HepG2 (cell line): ENCODE results near the gene SDF2. TPM values are rescaled to one million over a fixed set of nuclear protein-coding genes. Genes with fewer than 3 reads are reported as not detected.

Experiments
- CBX5 ChIP-seq: sonication (generic); formaldehyde crosslinking; IDR thresholded peaks from 2 replicates; pipeline ENCODE4 v1.4.0; 2020; ENCODE audit warnings: missing genetic modification reagents, borderline replicate concordance
- CERS6 ChIP-seq: sonication (generic); formaldehyde crosslinking; IDR thresholded peaks from 2 replicates; pipeline ENCODE4 v1.5.0; 2020; ENCODE audit warnings: missing genetic modification reagents
- HMGA1 ChIP-seq: sonication (generic); formaldehyde crosslinking; conservative IDR thresholded peaks from 2 replicates; pipeline ENCODE4 v1.4.0; 2020; ENCODE audit warnings: missing genetic modification reagents
- IRF2 ChIP-seq: IDR thresholded peaks from 2 replicates; pipeline ENCODE4 v1.6.1; 2018; ENCODE audit warnings: missing genetic modification reagents, missing compliant biosample characterization
- MED1 ChIP-seq: sonication (generic); formaldehyde crosslinking; IDR thresholded peaks from 2 replicates; pipeline ENCODE4 v1.4.0; 2020; ENCODE audit warnings: missing genetic modification reagents
- MTF1 ChIP-seq: sonication (generic); formaldehyde crosslinking; IDR thresholded peaks from 2 replicates; pipeline ENCODE4 v1.5.0; 2020; ENCODE audit warnings: missing genetic modification reagents
- PHB2 ChIP-seq: fragments of 450-650 bp; IDR thresholded peaks from 2 replicates; pipeline ENCODE4 v1.6.1; 2018; ENCODE audit not compliant: partially characterized antibody
- SOX5 ChIP-seq: IDR thresholded peaks from 2 replicates; pipeline ENCODE4 v1.6.1; 2016; ENCODE audit warnings: borderline replicate concordance
- SP2 ChIP-seq: sonication (generic); formaldehyde crosslinking; IDR thresholded peaks from 2 replicates; pipeline ENCODE4 v1.5.1; 2020; ENCODE audit warnings: mild to moderate bottlenecking, missing genetic modification reagents
- TAF1 ChIP-seq: sonication (generic); formaldehyde crosslinking; IDR thresholded peaks from 2 replicates; pipeline ENCODE4 v1.4.0; 2020; ENCODE audit warnings: missing genetic modification reagents
- ZFP82 ChIP-seq: sonication (generic); formaldehyde crosslinking; IDR thresholded peaks from 2 replicates; pipeline ENCODE4 v1.5.1; 2020; ENCODE audit warnings: mild to moderate bottlenecking, missing genetic modification reagents, borderline replicate concordance
- ZMYM4 ChIP-seq: sonication (generic); formaldehyde crosslinking; IDR thresholded peaks from 2 replicates; pipeline ENCODE4 v1.8.1; 2023; ENCODE audit warnings: mild to moderate bottlenecking, missing genetic modification reagents
- ZNF180 ChIP-seq: sonication (generic); formaldehyde crosslinking; IDR thresholded peaks from 2 replicates; pipeline ENCODE4 v1.4.0; 2020; ENCODE audit warnings: low read depth, missing genetic modification reagents, borderline replicate concordance
- ZNF224 ChIP-seq: sonication (generic); formaldehyde crosslinking; IDR thresholded peaks from 2 replicates; pipeline ENCODE4 v1.5.0; 2020; ENCODE audit warnings: mild to moderate bottlenecking, missing genetic modification reagents
- ZNF260 ChIP-seq: sonication (generic); formaldehyde crosslinking; IDR thresholded peaks from 2 replicates; pipeline ENCODE4 v1.4.0; 2020; ENCODE audit warnings: missing genetic modification reagents, low read depth, mild to moderate bottlenecking, borderline replicate concordance
- ZNF431 ChIP-seq: sonication (generic); formaldehyde crosslinking; IDR thresholded peaks from 2 replicates; pipeline ENCODE4 v1.9.0; 2022; ENCODE audit warnings: missing genetic modification reagents, low read depth, mild to moderate bottlenecking, borderline replicate concordance
- ZNF605 ChIP-seq: sonication (generic); formaldehyde crosslinking; IDR thresholded peaks from 2 replicates; pipeline ENCODE4 v1.8.0; 2022; ENCODE audit warnings: mild to moderate bottlenecking, missing genetic modification reagents
- ZNF674 ChIP-seq: sonication (generic); formaldehyde crosslinking; IDR thresholded peaks from 2 replicates; pipeline ENCODE4 v1.5.0; 2020; ENCODE audit warnings: low read depth, mild to moderate bottlenecking, missing genetic modification reagents
- ZNF747 ChIP-seq: sonication (generic); formaldehyde crosslinking; IDR thresholded peaks from 2 replicates; pipeline ENCODE4 v1.8.1; 2023; ENCODE audit warnings: missing genetic modification reagents, mild to moderate bottlenecking, borderline replicate concordance
- ZSCAN31 ChIP-seq: sonication (generic); formaldehyde crosslinking; IDR thresholded peaks from 2 replicates; pipeline ENCODE4 v1.5.0; 2020; ENCODE audit warnings: low read depth, mild to moderate bottlenecking, missing genetic modification reagents
- polyA plus RNA-seq, 8 experiments: library from polyadenylated mRNA; depleted of rRNA in 3 of 8; stranded (reverse) in 7 of 8; unstranded in 1 of 8; fragments of >200 nt; fragmentation: Illumina TruSeq in 4 of 8; extraction: Trizol in 4 of 8; gene quantifications; 2 replicates each; pipeline versions ENCODE4 v1.2.1 to v1.2.3, GENCODE V29; 2011 to 2016; ENCODE audit warnings: low read depth in 4 of 8, missing spikeins in 1 of 8, mixed read lengths in 1 of 8; ENCODE audit not compliant: insufficient read depth in 1 of 8
- total RNA-seq, 5 experiments: library from RNA; depleted of rRNA; stranded (reverse); fragments of >200 nt; fragmentation: Illumina TruSeq; extraction: Trizol; gene quantifications; 2 replicates each; pipeline ENCODE4 v1.2.3, GENCODE V29; 2016; ENCODE audit warnings: low read depth in 1 of 5
- TF ChIP-seq, protein P1 (sequence below): IDR thresholded peaks from 2 replicates; pipeline ENCODE4 v1.6.1; 2018; ENCODE audit warnings: missing genetic modification reagents, mild to moderate bottlenecking, missing compliant biosample characterization
- TF ChIP-seq, protein P2 (sequence below): sonication (generic); formaldehyde crosslinking; IDR thresholded peaks from 2 replicates; pipeline ENCODE4 v1.4.0; 2020; ENCODE audit warnings: mild to moderate bottlenecking, missing genetic modification reagents
- TF ChIP-seq, protein P3 (sequence below): sonication (generic); formaldehyde crosslinking; IDR thresholded peaks from 2 replicates; pipeline ENCODE4 v1.8.0; 2022; ENCODE audit warnings: mild to moderate bottlenecking, missing genetic modification reagents, moderate library complexity

SDF2 gene
- total and polyA plus RNA-seq, 2 of the 13 experiments (the other 11 are each of a cell fraction or from before 2014, with no cell fraction given), result 58.2 to 58.4 TPM

DNA sequence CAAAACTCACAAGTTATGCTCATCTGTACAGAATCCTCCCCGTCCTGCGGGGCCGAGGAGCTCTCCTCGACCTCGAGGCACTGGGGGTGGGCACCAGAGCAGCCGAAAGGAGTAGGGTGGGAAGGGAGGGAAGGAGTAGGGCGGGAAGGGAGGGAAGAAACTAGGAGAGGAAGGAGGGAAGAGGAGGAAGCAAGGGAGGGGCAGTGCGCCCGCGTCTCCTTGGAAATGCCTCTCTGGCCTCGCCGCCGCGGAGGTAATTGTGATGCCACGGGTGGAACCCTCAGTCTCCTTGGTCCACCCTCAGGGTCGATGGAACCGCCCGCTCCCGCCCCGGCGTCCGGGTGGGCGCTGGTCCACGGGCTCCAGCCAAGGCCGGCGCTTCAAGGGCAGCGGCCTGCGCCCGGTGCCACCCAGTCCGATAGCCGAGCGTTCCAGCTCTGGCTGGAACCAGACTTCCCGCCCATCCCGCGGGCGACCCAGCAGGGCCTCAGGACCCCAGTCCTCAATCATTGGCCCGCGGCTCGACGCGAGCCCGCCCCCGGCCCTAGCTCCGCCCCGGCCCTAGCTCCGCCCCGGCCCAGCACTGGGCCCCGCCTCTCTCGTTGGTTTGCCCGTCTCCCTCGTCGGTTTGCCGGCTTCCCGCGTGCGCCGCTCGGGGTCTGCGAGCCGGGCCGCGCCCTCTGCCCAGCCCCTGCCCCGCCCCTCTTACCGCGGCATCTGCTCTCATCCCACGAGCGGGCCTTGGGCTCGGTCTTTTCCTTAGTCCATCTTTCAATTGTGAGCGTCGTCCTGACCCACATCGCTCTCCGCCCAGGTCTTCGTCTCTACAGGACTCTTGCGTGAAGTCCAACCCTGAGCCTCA, 49.4 kb upstream of the SDF2 start (continued):
- TF ChIP-seq CERS6 (CRISPR knock-in tag), result no peak
- peak; percentile 93 for TF ChIP-seq TAF1 (CRISPR knock-in tag)
- TF ChIP-seq, protein P1, sequence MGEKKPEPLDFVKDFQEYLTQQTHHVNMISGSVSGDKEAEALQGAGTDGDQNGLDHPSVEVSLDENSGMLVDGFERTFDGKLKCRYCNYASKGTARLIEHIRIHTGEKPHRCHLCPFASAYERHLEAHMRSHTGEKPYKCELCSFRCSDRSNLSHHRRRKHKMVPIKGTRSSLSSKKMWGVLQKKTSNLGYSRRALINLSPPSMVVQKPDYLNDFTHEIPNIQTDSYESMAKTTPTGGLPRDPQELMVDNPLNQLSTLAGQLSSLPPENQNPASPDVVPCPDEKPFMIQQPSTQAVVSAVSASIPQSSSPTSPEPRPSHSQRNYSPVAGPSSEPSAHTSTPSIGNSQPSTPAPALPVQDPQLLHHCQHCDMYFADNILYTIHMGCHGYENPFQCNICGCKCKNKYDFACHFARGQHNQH (CRISPR knock-in tag), result peak; percentile 57
- TF ChIP-seq CBX5 (CRISPR knock-in tag), result no peak
- TF ChIP-seq SP2 (CRISPR knock-in tag), result peak; percentile 77
- TF ChIP-seq ZNF260 (CRISPR knock-in tag), result no peak
- TF ChIP-seq IRF2 (CRISPR knock-in tag), result peak; percentile 27; the same call in 1 of the 2 replicates
- no peak for TF ChIP-seq PHB2
- no peak for TF ChIP-seq ZNF180 (CRISPR knock-in tag)
- TF ChIP-seq HMGA1, result no peak
- TF ChIP-seq ZNF431 (CRISPR knock-in tag), result no peak
- TF ChIP-seq MED1 (CRISPR knock-in tag), result peak; percentile 59; the same call in 1 of the 2 replicates
- TF ChIP-seq, protein P2, sequence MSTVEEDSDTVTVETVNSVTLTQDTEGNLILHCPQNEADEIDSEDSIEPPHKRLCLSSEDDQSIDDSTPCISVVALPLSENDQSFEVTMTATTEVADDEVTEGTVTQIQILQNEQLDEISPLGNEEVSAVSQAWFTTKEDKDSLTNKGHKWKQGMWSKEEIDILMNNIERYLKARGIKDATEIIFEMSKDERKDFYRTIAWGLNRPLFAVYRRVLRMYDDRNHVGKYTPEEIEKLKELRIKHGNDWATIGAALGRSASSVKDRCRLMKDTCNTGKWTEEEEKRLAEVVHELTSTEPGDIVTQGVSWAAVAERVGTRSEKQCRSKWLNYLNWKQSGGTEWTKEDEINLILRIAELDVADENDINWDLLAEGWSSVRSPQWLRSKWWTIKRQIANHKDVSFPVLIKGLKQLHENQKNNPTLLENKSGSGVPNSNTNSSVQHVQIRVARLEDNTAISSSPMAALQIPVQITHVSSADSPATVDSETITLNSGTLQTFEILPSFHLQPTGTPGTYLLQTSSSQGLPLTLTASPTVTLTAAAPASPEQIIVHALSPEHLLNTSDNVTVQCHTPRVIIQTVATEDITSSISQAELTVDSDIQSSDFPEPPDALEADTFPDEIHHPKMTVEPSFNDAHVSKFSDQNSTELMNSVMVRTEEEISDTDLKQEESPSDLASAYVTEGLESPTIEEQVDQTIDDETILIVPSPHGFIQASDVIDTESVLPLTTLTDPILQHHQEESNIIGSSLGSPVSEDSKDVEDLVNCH, result no peak
- TF ChIP-seq ZNF605 (CRISPR knock-in tag), result no peak
- 0 out of 2 replicates have a peak, but pooled peaks have one; percentile 7 for TF ChIP-seq ZNF747 (CRISPR knock-in tag)
- 0 out of 2 replicates have a peak, but pooled peaks have one; percentile 69 for TF ChIP-seq ZFP82 (CRISPR knock-in tag)
- TF ChIP-seq, protein P3, sequence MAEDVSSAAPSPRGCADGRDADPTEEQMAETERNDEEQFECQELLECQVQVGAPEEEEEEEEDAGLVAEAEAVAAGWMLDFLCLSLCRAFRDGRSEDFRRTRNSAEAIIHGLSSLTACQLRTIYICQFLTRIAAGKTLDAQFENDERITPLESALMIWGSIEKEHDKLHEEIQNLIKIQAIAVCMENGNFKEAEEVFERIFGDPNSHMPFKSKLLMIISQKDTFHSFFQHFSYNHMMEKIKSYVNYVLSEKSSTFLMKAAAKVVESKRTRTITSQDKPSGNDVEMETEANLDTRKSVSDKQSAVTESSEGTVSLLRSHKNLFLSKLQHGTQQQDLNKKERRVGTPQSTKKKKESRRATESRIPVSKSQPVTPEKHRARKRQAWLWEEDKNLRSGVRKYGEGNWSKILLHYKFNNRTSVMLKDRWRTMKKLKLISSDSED (CRISPR knock-in tag), result no peak
- no peak for TF ChIP-seq MTF1
- TF ChIP-seq SOX5 (CRISPR knock-in tag), result no peak
- TF ChIP-seq ZNF224 (CRISPR knock-in tag), result no peak; the same call in 1 of the 2 replicates
- TF ChIP-seq ZSCAN31 (CRISPR knock-in tag), result no peak; the same call in none of the 2 replicates
- TF ChIP-seq ZNF674 (CRISPR knock-in tag), result no peak
- TF ChIP-seq ZMYM4 (CRISPR knock-in tag), result no peak; the same call in 1 of the 2 replicates
